NOMO-1 treated with dmso at 0.1 percent for 144 hours (cell line): ENCODE data around the gene LRP1.

Experiments
- DNase-seq: peaks from one replicate; lab custom pipeline; 2025; ENCODE audit not compliant: unreplicated experiment; lab: John Stamatoyannopoulos, UW

Gene LRP1

GRCh38 chr12:57152639-57153038, 24.4 kb downstream of the LRP1 start:
- no peak for DNase-seq

GRCh38 chr12:57153415-57153997, 25.2 kb downstream of the LRP1 start:
- no peak for DNase-seq

DNA sequence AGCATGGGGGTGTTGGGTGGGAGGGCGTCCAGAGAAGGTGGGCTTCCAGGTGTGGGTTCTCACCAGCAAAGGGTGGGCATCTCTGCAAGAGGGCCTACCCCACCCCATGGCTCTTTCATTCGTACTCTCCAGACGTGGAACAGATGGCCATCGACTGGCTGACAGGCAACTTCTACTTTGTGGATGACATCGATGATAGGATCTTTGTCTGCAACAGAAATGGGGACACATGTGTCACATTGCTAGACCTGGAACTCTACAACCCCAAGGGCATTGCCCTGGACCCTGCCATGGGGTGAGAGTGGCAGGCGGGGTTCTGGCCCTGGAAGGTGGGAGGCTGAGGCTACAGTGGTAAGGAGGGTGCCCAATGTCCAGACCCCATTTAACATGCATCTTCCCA, 25.8 kb downstream of the LRP1 start:
- DNase-seq: no peak

GRCh38 chr12:57154804-57155434, 26.6 kb downstream of the LRP1 start:
- DNase-seq: no peak

DNA sequence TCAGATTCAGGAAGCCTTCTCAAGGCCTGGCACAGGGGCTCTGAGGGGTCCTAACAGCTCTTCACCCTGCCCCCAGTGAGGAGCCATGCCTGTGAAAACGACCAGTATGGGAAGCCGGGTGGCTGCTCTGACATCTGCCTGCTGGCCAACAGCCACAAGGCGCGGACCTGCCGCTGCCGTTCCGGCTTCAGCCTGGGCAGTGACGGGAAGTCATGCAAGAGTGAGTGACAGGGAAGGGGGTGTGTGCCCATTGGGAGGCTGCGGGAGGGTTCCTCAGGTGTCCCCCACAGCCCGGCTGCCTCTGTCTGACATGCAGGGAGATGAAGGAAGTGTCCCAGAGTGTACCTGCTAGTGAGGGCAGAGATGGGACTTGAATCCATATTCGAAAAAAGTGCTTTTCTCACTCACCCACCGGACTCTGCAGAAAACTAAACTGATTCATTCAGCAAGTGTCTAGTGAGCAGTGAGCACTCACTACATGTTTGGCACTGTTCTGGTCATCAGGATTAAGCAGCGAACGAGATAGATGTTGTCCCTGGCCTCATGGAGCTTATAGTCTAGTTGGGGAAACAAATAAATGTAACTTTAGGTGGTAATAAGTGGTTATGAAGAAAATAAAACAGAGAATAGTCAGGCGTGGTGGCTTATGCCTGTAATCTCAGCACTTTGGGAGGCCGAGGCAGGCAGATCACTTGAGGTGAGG, 28.6 kb downstream of the LRP1 start:
- DNase-seq: no peak

GRCh38 chr12:57157588-57158173, 29.4 kb downstream of the LRP1 start:
- DNase-seq: peak; percentile 51

DNA sequence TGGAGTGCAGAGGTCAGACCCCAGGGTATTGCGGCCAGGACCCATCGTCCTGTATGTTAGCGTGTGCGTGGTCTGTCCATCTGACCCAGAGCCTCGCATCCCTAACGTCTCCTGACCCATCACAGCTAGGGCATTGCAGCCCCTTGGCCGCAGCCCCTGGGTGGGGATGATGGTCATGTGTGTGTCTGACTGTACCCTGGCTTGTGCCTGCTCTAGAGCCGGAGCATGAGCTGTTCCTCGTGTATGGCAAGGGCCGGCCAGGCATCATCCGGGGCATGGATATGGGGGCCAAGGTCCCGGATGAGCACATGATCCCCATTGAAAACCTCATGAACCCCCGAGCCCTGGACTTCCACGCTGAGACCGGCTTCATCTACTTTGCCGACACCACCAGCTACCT, 29.9 kb downstream of the LRP1 start:
- DNase-seq: no peak

DNA sequence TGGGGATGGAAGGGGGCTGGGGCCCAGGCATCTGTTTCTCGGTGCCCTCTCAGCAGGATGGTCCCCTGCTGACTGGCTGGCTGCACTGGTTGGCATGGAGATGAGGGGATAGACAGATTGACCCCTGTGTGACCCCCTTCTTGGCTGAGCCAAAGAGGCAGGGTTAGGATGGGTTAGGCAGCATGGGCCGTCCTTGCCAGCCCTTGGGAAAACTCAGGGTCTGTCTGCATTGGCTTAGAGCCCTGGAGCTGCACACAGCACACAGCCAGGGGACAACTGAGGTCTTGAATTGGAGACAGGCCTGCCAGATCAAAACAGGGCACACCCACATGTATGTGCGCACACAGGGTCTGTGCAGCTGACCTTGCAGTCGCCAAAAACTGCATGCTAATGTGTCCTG, 30.4 kb downstream of the LRP1 start:
- DNase-seq: no peak

DNA sequence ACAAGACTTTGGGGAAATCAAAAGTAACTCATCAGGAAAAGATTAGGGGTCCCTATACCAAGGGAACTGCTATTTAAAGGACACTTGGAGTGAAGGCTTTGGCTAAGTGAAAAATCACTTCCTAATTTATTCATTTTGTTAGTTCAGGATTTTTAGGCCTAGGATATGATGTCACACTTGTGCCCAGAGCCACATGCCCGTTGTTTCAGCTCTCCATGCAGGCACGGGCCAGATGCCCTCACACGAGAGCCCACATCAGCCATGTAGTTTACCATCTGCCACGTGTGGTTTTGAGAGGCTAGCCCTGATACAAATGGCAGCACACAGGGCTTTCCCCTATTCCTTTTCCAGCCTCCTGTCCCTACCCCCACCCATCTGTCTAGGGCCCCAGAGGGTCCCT, 31.0 kb downstream of the LRP1 start:
- DNase-seq: no peak

GRCh38 chr12:57160040-57160439, 31.8 kb downstream of the LRP1 start:
- no peak for DNase-seq

- no peak for DNase-seq
Measured at GRCh38 chr12:57160741-57161140, 32.5 kb downstream of the LRP1 start.

DNA sequence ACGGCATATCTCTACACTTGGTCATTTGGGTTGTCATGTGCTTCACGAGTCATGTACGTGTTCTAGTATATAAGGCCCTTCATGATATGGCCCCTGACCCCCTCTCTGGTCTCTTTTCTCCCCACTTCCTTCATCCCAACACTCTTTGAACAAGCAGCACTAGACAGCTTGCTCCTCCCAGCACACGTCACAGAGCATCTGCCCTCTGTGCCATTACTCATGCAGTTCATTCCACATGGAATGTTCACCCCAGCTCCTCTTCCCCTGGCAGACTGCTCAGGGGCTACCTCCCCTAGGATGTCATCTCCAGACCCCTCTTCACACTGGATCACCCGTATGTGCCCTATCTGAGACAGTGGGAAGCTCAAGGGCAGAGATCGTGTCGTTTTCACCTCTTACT, 33.2 kb downstream of the LRP1 start:
- DNase-seq: no peak

GRCh38 chr12:57162553-57163125, 34.4 kb downstream of the LRP1 start:
- DNase-seq: peak; percentile 56

DNA sequence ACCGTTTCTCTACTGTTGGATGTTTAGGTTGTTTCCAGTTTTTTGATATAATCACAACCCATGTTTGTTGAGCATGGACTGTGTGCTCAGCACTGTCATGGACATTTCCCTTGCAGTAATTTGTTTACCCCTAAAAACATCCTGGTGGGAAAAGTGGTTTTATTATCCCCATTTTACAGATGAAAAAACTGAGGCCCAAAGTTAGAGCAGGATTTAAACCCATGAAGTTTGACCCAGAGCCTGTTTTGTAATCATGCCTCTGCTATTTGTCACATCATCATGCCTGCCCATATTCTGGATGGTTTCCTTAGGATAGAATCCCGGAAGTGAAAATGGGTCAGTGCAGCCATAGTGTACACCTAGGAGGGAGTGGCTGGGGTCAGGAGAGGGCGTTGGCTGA, 36.2 kb downstream of the LRP1 start:
- no peak for DNase-seq

- no peak for DNase-seq
Measured at GRCh38 chr12:57164966-57165625, 36.8 kb downstream of the LRP1 start.

- no peak for DNase-seq
Measured at GRCh38 chr12:57165741-57166140, 37.5 kb downstream of the LRP1 start.

DNA sequence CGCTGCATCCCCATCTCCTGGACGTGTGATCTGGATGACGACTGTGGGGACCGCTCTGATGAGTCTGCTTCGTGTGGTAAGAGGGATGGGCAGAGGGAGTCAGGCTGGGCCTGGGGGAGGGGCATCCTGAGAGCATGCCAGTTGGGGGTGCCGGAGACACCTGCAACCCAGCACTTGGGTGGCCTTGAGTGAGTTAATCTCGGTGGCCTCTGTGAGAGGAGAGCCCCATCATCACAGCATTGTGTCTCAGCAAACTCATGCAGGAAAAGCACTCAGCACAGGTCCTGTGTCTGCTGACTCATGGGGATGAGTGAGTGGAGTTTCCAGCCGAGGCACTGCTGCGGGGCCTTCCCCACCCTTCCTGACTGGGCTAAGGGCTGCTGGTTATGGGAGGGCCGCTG, 38.7 kb downstream of the LRP1 start:
- DNase-seq: no peak

- no peak for DNase-seq
Measured at GRCh38 chr12:57168058-57168457, 39.8 kb downstream of the LRP1 start.

- DNase-seq: no peak
Measured at GRCh38 chr12:57169046-57169795, 40.9 kb downstream of the LRP1 start.

DNA sequence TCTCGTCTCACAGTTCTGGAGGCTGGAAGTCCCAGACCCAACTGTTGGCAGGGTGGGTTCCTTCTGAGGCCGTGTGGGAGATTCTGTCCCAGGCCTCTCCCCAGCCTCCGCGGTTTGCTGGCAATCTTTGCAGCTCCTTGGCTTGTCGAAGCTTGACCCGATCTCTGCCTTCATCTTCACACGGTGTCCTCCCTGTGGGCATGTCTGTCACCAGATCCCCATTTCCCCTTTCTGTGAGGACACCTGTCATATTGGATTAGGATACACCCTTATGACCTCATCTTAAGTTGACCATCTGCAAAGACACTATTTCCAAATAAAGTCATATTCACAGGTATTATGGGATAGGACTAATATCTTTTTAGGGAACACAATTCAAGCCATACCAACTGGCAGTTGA, 41.7 kb downstream of the LRP1 start:
- no peak for DNase-seq

- no peak for DNase-seq
Measured at GRCh38 chr12:57170408-57170807, 42.1 kb downstream of the LRP1 start.
